Measurements from ENCODE around the gene FERMT2. TPM values are rescaled to one million over a fixed set of nuclear protein-coding genes. Genes with fewer than 3 reads are reported as not detected.

Gene FERMT2
- total and polyA plus RNA-seq, 2 experiments from 2014 or later: 108 to 148 TPM

- DNase-seq (ENCODE audit: low spot score) (no peak), ATAC-seq (no peak)
- no peak overlapping the region for H3K4me2 ChIP-seq
- no peak overlapping the region for H3K4me3 Mint-ChIP-seq
- no peaks in the 10 kb centered on the region for H3K9me2 ChIP-seq (ENCODE audit: insufficient read depth)
- no peaks in the 10 kb centered on the region for H3K4me1 ChIP-seq (ENCODE audit: insufficient read depth)
- no peaks in the 10 kb centered on the region for H3K36me3 Mint-ChIP-seq (ENCODE audit: low read depth)
- no peaks in the 10 kb centered on the region for H3K36me3 ChIP-seq (ENCODE audit: insufficient read depth)
- TF ChIP-seq ZNF462 (CRISPR knock-in tag; IDR thresholded peaks at IDR 0.05) (no peak), STAT1 (IDR thresholded peaks at IDR 0.05; ENCODE audit: unreplicated experiment) (no peak), EZH2phosphoT487 (IDR thresholded peaks at IDR 0.05; ENCODE audit: unreplicated experiment) (no peak), ZNF114 (CRISPR knock-in tag; IDR thresholded peaks at IDR 0.05) (no peak), EZH2 (IDR thresholded peaks at IDR 0.05; ENCODE audit: low read depth, unreplicated experiment) (no peak), NANOG (IDR thresholded peaks at IDR 0.05; ENCODE audit: borderline replicate concordance) (no peak), POLR2AphosphoS5 (IDR thresholded peaks at IDR 0.05; ENCODE audit: low read depth) (no peak), ETS1 (IDR thresholded peaks at IDR 0.05) (no peak), JUNB (IDR thresholded peaks at IDR 0.05; ENCODE audit: unreplicated experiment) (no peak), CREB1 (CRISPR knock-in tag; IDR thresholded peaks at IDR 0.05; ENCODE audit: low read depth) (no peak), ZNF331 (CRISPR knock-in tag; IDR thresholded peaks at IDR 0.05; ENCODE audit: low read depth) (no peak)
- TF ChIP-seq, protein P1, sequence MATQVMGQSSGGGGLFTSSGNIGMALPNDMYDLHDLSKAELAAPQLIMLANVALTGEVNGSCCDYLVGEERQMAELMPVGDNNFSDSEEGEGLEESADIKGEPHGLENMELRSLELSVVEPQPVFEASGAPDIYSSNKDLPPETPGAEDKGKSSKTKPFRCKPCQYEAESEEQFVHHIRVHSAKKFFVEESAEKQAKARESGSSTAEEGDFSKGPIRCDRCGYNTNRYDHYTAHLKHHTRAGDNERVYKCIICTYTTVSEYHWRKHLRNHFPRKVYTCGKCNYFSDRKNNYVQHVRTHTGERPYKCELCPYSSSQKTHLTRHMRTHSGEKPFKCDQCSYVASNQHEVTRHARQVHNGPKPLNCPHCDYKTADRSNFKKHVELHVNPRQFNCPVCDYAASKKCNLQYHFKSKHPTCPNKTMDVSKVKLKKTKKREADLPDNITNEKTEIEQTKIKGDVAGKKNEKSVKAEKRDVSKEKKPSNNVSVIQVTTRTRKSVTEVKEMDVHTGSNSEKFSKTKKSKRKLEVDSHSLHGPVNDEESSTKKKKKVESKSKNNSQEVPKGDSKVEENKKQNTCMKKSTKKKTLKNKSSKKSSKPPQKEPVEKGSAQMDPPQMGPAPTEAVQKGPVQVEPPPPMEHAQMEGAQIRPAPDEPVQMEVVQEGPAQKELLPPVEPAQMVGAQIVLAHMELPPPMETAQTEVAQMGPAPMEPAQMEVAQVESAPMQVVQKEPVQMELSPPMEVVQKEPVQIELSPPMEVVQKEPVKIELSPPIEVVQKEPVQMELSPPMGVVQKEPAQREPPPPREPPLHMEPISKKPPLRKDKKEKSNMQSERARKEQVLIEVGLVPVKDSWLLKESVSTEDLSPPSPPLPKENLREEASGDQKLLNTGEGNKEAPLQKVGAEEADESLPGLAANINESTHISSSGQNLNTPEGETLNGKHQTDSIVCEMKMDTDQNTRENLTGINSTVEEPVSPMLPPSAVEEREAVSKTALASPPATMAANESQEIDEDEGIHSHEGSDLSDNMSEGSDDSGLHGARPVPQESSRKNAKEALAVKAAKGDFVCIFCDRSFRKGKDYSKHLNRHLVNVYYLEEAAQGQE (IDR thresholded peaks at IDR 0.05; ENCODE audit: unreplicated experiment): no peak
- TF ChIP-seq, protein P2, sequence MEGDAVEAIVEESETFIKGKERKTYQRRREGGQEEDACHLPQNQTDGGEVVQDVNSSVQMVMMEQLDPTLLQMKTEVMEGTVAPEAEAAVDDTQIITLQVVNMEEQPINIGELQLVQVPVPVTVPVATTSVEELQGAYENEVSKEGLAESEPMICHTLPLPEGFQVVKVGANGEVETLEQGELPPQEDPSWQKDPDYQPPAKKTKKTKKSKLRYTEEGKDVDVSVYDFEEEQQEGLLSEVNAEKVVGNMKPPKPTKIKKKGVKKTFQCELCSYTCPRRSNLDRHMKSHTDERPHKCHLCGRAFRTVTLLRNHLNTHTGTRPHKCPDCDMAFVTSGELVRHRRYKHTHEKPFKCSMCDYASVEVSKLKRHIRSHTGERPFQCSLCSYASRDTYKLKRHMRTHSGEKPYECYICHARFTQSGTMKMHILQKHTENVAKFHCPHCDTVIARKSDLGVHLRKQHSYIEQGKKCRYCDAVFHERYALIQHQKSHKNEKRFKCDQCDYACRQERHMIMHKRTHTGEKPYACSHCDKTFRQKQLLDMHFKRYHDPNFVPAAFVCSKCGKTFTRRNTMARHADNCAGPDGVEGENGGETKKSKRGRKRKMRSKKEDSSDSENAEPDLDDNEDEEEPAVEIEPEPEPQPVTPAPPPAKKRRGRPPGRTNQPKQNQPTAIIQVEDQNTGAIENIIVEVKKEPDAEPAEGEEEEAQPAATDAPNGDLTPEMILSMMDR (conservative IDR thresholded peaks at IDR 0.05; ENCODE audit: low read depth in 2 of 2): no peak
- H3F3A ChIP-seq (replicated peaks; ENCODE audit: low read depth): no peaks in the 10 kb centered on the region
- H3K4me1 Mint-ChIP-seq: no peaks in the 10 kb centered on the region; the same call in 2 of the 3 replicates
- no peak overlapping the region for H3K27ac ChIP-seq (ENCODE audit: low read depth)
- no peak overlapping the region for H2AFZ ChIP-seq
- H3K9me3 Mint-ChIP-seq: no peaks in the 10 kb centered on the region
- H3K79me2 ChIP-seq (replicated peaks; ENCODE audit: insufficient read depth): no peaks in the 10 kb centered on the region
- H3K27me3 ChIP-seq (ENCODE audit: insufficient read depth): no peaks in the 10 kb centered on the region
- H3K4me3 ChIP-seq: no peak overlapping the region
- H3K27me3 Mint-ChIP-seq (ENCODE audit: insufficient read depth, low read depth, poor library complexity): no peaks in the 10 kb centered on the region
- H4K20me1 ChIP-seq (replicated peaks; ENCODE audit: insufficient read depth): no peaks in the 10 kb centered on the region
- no peak overlapping the region for H3K27ac Mint-ChIP-seq
These were observed 41.5 kb upstream of the FERMT2 start for GRCh38 chr14:52992236-52992870.

All from GM23338 (cell line).